Measurements from ENCODE around the gene PPARG. TPM values are rescaled to one million over a fixed set of nuclear protein-coding genes. Genes with fewer than 3 reads are reported as not detected.

PPARG gene
- total RNA-seq, 1 experiment from 2014 or later, result 61.5 TPM

- no TSS peak for BruUV-seq (replicated peaks)
- no peaks in the 10 kb centered on the region for H3K9me2 ChIP-seq (ENCODE audit: insufficient read depth)
- DNase-seq, result no peak
- H2AFZ ChIP-seq, result no peak overlapping the region
- no peak overlapping the region for H3K27ac ChIP-seq
- intact Hi-C loops (cut with micrococcal nuclease; ENCODE audit: unreplicated experiment), result loop anchor here (5.0 kb wide), 2 partner anchors 188 to 273 kb away; no protein-coding TSS in a partner anchor
- H3K27me3 ChIP-seq (ENCODE audit: insufficient read depth, low read depth), result no peaks in the 10 kb centered on the region
- 0 out of 2 replicates have a peak, but pooled peaks cover 4% of the 10 kb centered on the region for H3K9me3 ChIP-seq (ENCODE audit: insufficient read depth, low read depth)
- H3K79me2 ChIP-seq (ENCODE audit: low read depth), result peaks cover 33% of the 10 kb centered on the region
- peaks cover 57% of the 10 kb centered on the region for H3K36me3 ChIP-seq (ENCODE audit: low read depth)
- POLR2A ChIA-PET (ENCODE audit: unreplicated experiment), result no interaction called here
- H3K4me2 ChIP-seq, result no peak overlapping the region
- H4K20me1 ChIP-seq (ENCODE audit: insufficient read depth), result no peaks in the 10 kb centered on the region
- TF ChIP-seq EZH2 (IDR thresholded peaks at IDR 0.05; ENCODE audit: low read depth), result no peak
- no peak for TF ChIP-seq CTCF (conservative IDR thresholded peaks at IDR 0.05)
- peaks cover 18% of the 10 kb centered on the region for H3K4me1 ChIP-seq (replicated peaks; ENCODE audit: insufficient read depth)
- H3K4me3 ChIP-seq, result no peak overlapping the region
- H3F3A ChIP-seq (ENCODE audit: insufficient read depth, low read depth), result peaks cover 80% of the 10 kb centered on the region
- CTCF ChIA-PET, result no interaction called here
Measured at GRCh38 chr3:12409684-12410596, 121.1 kb downstream of the PPARG start.

GRCh38 chr3:12413721-12414255, 124.9 kb downstream of the PPARG start:
- 0 out of 2 replicates have a peak overlapping the region, but pooled peaks have one; percentile 3 for H3K27ac ChIP-seq
- no peak overlapping the region for H3K4me3 ChIP-seq
- H3K9me2 ChIP-seq (ENCODE audit: insufficient read depth), result no peaks in the 10 kb centered on the region
- ChIA-PET CTCF (interaction anchor here (0.7 kb wide), 1 partner anchor 81 kb away, joined by 7 read pairs; no protein-coding TSS in a partner anchor), POLR2A (ENCODE audit: unreplicated experiment) (no interaction called here)
- peaks cover 77% of the 10 kb centered on the region for H3F3A ChIP-seq (ENCODE audit: insufficient read depth, low read depth)
- no TSS peak for BruUV-seq (replicated peaks)
- no peak overlapping the region for H2AFZ ChIP-seq
- no peak overlapping the region for H3K4me2 ChIP-seq
- no peaks in the 10 kb centered on the region for H3K4me1 ChIP-seq (replicated peaks; ENCODE audit: insufficient read depth)
- no peak for DNase-seq
- no peaks in the 10 kb centered on the region for H3K27me3 ChIP-seq (ENCODE audit: insufficient read depth, low read depth)
- H3K79me2 ChIP-seq (ENCODE audit: low read depth), result peaks cover 21% of the 10 kb centered on the region
- no peak for TF ChIP-seq EZH2 (IDR thresholded peaks at IDR 0.05; ENCODE audit: low read depth)
- TF ChIP-seq CTCF (conservative IDR thresholded peaks at IDR 0.05), result no peak
- intact Hi-C loops (cut with micrococcal nuclease; ENCODE audit: unreplicated experiment), result no loop called here
- H3K36me3 ChIP-seq (ENCODE audit: low read depth), result peaks cover 67% of the 10 kb centered on the region
- H4K20me1 ChIP-seq (ENCODE audit: insufficient read depth), result no peaks in the 10 kb centered on the region
- no peaks in the 10 kb centered on the region for H3K9me3 ChIP-seq (ENCODE audit: insufficient read depth, low read depth)

GRCh38 chr3:12415014-12415680, 126.3 kb downstream of the PPARG start:
- peak overlapping the region; percentile 22; the same call in 1 of the 2 replicates for H3K27ac ChIP-seq
- POLR2A ChIA-PET (ENCODE audit: unreplicated experiment), result no interaction called here
- H3K9me3 ChIP-seq (ENCODE audit: insufficient read depth, low read depth), result no peaks in the 10 kb centered on the region
- H3K9me2 ChIP-seq (ENCODE audit: insufficient read depth), result no peaks in the 10 kb centered on the region
- H3K4me1 ChIP-seq (replicated peaks; ENCODE audit: insufficient read depth), result no peaks in the 10 kb centered on the region
- TF ChIP-seq CTCF (conservative IDR thresholded peaks at IDR 0.05) (no peak), EZH2 (IDR thresholded peaks at IDR 0.05; ENCODE audit: low read depth) (no peak)
- H3K79me2 ChIP-seq (ENCODE audit: low read depth), result peaks cover 16% of the 10 kb centered on the region; the same call in 1 of the 2 replicates
- peaks cover 66% of the 10 kb centered on the region for H3F3A ChIP-seq (ENCODE audit: insufficient read depth, low read depth)
- H2AFZ ChIP-seq, result no peak overlapping the region
- intact Hi-C loops (cut with micrococcal nuclease; ENCODE audit: unreplicated experiment), result no loop called here
- DNase-seq, result no peak
- CTCF ChIA-PET, result no interaction called here
- H3K27me3 ChIP-seq (ENCODE audit: insufficient read depth, low read depth), result no peaks in the 10 kb centered on the region
- H4K20me1 ChIP-seq (ENCODE audit: insufficient read depth), result no peaks in the 10 kb centered on the region
- no peak overlapping the region for H3K4me2 ChIP-seq
- H3K4me3 ChIP-seq, result no peak overlapping the region
- H3K36me3 ChIP-seq (ENCODE audit: low read depth), result peaks cover 66% of the 10 kb centered on the region
- BruUV-seq (replicated peaks), result no TSS peak
